Measurements from ENCODE around the gene ACP1.

The ACP1 gene

DNA sequence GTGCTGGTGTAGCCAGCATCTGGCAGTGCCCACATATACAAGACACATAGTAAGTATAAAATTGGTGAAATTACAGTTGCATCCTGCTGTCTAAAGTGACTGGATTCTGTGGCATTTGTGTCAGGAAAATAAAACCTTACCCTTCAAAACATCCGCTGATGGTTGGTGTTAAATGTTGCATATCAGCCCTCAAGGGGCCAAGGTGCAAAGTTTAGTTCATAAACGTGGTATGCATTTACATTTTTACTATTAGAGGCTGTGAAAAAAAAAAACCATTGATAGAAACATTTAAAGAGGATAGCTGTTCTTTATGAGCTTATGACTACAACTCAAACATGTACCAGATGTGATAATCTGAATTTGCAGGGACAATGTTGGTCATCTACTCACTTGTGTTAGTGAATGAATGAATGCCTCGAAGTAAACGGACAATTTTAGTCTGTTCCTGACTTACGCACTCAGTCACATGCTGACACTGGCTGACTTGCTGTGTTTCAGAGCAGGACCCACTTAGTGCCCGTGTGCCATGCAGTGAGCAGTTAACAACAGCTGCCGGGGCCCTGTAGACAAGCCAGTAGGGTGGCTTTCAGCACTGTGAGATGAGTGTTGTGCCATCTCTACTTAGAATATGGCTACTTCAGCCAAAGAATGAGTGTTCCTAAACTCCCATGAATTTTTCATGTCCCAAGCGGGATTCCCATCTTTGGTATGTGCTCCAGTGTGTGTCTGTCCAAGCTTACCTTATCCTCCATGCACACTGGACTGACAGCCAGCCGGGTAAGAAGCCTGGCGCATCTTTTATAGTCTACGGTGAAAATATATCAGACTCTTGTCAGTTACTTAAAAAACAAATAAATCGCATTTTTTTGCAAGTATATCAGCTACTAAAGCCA is 17.9 kb downstream of the ACP1 start:
- no peak for DNase-seq

DNA sequence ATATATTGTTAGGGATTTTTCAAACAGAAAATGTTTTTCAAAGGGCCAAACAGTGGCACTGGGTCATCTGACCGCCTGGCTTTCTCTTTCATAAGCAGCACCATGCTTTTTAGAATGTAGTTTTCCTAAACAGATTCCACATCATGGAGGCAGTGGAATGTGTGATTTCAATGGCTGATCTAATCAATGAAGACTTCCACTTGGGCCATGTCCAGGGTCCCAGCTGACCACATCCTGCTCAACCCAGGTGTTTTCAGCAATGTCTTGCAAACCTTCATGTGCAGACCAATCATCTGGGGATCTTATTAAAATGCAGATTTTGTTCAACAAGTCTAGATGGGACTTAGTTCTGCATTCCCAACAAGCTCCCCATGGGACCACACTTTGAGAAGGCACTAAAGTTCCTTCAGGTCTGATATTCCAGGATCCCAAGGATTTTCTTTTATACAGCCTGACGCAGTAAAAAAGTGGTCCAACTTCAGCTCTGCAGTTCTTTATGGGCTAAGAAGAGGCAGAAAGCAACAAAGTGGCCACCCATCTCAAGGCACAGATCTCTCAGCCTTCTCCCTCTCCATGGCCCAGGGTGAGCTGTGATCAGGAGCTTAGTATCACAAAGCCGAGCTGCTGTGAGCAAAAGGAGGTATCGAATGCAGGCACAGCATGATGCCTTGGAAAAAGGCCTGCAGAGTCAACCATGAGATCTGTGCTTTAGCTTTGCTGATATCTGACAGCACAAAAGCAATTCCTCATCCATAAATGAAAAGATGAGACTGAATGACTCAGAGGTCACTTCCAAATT is 19.4 kb downstream of the ACP1 start:
- DNase-seq = no peak

DNA sequence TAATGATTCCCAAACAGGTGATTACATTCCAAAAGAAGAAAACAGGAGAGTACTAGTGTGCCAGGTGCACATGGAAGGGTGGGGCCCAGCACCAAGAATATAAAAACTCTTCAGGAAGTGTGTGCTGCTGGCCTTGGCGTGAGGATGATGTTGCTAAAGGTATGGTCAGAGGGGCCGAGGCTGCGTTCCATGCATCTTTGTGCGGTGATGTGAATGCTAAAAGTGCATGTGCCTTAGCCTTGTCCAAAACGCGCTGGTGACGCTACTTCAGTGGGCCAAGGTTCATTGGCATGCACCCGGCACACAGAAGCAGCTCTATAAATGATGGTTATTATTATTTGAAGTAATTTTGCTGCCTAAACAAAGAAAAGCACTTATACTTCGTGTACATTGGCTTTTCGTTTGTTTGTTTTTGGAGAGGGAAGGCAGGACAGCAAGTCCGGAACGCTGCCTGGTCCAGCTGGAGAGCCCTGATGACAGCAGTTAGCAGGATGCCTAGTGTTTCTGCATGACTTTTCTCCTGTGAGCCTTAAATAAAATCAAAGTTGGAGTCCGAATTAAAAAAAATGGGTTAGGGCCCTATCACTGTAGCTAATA is 20.2 kb downstream of the ACP1 start:
- no peak for DNase-seq

DNA sequence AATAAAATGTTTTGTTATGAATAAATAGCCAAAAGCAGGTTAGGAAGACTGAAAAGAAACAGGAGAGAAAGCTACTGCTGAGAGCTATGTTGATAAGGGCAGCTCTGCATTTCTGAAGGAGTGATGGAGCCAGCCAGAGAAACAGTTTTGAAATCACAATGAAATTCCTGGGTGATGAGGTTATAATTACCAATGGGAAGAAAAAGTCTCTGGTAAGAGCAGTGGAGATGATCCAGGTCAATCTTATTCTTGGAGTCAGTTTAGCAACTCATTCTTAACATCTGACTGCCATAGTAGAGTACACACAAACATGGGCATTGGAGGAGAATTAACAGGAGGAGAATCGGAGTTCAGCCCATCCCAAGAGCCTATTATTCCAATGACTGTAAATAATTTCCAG is 20.8 kb downstream of the ACP1 start:
- DNase-seq = no peak

DNA sequence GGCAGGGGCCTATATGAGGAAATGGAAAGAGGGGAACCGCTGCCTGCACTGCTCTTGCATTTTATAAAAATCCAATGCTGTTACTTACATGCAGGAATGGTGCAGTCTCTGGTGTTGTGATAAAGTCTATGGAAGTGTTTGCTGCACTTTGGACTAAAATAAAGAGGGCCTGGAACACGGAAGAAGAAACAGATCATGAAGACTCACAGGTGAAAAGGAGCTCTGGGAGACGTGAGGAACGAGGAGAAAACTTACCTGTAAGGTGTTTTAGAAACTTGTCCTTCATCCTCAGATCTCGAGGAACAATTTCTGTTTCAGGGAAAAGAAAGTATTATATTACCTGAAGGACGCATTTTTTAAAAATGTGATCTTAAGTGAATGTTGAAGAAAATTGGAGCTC is 21.3 kb downstream of the ACP1 start:
- DNase-seq = no peak

DNA sequence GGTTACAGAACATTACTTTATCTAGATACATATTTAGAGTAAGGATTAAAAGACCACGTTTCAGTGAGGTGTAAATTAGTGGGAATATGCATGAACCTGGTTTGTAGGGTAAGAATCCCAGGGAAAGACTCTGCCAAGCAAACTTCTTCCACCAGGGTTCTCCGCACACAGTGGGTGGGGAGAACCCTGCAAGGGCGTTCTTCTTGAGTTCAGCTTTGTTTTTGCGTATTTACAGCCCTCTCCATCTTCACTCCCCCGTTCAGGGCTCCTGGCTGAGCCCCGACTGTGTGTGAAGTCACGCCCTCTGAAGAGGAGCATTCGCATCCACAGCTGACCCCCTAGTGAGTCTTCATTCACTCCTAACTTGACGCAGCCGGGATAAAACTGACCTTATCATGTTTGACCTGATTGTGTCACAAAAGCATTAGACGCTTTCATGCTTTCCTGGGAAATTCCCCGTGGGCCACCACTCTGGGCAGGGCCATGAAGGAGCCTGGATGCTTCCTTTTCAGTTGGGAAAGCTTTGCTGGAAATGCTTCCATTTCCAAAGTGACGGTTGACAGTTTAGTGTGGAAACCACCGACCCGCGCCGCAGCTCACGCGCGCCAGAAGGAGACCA is 22.1 kb downstream of the ACP1 start:
- no peak for DNase-seq

DNA sequence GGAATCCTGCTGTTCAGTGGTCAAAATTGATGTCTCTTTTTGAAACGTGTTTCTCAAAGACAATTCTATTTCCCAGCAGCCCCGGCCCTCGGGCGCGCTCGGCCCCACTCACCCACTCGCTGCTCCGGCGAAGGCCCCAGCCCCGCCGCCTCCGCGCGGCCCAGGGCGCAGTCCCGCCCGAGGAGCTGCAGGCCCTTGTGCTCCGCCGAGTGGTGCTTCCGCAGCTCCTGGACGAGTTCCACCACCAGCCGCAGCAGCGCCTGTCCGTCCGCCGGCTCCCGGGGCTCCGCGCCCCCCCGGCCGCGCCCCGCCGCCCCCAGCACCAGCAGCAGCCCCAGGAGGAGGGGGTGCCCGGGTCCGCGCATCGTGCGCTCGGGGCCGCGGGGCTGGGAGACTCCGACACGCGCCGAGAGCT is 22.7 kb downstream of the ACP1 start:
- DNase-seq = no peak

DNA sequence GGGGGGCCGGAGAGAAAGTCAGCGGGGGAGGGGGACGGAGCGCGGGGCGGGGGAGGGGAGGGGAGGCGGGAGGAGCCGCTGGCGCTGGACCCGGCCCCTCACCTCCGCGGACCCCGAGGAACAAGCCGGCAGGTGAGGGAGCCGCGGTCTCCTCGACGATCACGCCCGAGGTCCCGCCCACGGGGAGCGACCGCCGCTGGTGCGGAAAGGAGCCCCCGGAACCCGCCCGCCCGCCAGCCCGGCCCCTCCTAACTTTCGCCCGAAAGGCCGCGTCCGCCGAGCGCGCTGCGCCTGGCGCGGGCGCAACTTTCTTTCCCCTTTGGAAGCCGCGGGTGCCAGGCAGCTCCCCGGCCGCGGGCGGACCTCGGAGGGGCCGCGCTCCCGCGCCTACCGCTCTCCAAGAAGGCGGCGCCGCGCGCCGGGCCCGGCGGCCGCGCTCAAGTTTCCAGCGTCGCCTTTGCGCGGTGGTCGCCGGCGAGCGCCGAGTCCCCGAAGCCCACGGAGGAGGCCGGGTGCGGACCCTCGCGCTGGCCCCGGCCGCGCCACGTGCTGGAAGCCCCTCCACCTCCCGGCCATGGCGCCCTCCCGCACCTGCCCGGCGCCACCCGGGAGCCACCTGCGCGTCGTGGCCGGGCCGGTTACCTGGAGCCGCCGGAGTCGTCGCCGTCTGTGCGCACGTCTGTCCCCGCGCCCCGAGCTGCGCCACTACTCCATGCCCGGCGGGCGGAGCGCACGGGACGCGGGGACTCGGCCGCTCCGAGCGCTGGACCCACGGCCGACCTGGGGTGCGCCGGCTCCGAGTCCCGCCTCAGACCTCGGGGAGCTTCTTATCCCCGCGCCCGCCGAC is 23.4 kb downstream of the ACP1 start, which contains the start of gene ALKAL2:
Gene ALKAL2 (minus strand): TSS at position 181 of the 847 bp plus-strand sequence. CDS start 256 bp downstream, outside the sequence.
- DNase-seq = no peak

DNA sequence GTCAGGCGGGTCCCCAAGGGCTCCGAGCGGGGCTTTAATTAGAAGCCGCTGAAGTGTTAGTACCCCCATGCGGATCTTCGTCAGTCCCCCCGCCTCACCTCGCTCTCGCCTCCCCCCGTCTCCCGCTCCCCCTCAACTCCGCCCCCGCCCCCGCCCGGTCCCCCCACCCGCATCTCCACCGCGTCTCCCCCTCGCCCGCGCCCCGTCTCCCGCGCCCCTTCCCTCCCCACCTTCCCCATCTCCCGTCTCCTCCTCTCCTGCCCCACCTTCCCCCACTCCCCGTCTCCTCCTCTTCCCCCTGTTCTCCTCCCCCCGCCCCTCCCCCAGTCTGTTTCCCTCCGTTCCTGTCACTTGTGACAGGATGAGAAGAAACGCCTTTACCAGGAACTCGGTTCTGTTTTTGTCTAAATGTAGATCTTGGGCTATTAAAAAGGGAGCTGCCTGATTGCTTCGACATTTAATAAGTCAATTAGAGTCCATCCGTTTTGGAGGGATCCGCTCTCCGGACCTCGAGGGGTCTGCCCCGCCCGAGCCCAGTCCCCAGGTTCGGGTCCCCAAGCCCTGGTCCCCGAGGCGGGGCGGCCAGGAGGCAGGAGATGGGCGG is 24.1 kb downstream of the ACP1 start:
- DNase-seq = no peak

DNA sequence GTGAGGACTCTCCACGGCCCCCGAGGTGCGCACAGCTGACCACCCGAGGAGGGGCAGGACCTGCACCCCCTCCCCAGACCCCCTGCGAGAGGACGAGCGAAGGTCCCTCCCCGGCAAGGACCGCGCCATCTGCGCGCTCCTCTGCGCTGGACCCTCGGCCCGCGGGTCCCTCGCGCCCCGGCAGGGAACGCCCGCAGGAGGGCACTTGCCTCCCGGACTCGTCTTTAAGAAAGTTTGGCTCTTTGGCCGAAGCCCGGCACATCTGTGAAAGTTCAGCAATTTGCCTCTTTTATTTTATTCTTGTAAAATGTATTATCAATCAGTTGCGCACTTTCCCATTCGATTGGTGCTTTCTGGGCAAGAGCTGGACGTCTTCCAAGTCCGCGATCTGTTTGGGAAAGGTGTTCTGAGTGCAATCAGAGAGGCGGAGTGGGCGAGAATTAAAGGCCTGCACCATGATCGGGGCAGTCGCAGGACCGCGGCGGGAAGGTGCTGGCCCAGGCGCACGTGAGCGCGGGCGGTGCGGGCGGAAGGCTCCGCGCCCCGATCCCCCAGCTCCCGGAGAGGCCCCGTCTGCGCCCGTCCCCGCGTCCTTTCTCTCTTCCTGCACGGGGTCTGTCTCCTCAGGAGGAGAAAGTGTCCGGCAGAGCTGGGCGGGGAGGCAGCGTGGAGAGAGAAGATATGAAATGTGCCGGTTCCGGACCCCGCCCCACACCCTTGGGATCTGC is 24.8 kb downstream of the ACP1 start:
- DNase-seq = no peak

DNA sequence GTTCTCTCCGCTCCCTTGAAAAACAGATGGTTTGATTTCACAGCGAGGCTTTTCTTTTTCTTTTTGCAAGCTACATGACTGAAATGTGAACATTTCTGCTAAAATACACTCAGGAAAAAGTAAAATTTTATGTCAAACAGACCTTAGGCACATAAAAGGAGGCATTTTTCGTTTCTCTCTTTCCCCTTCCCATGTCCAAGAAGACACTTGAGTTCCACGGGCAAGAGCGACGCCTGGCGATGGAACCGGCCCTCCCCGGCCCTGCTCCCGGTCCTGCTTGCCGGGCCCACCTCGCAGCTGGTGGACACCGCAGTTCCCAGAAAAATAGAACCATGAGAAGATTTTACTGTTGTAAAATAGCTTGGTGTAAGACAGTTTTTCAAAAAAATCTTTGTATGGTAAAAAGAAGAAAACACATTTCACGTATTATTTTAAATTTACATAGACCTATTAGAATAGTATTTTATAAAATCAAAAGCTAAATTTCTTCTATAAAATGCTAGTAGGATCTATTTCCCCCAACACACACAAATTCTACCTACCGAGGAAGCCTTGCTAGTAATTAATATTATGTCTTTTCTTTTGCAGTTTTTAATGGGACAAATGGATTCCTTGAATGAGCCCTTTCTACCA is 25.5 kb downstream of the ACP1 start:
- DNase-seq = no peak

DNA sequence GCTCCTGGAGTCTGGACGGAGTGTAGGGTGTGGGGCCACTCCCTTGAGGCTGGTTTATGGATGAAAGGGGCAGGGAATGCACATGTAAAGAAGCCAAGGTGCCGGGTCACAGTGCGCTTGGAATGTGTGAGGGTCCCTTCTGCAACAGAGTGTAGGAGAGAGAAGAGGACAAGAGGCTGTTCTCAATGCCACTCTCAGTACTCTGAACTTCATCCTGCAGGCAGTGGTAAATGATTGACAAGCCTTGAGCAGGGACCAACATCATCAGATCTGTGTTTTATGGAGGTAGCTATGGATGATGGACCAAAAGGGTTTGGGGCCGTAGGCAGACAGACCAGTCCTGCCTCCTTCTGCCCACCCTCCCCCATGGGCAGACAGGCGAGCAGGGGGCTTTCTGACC is 30.3 kb downstream of the ACP1 start:
- DNase-seq = no peak

DNA sequence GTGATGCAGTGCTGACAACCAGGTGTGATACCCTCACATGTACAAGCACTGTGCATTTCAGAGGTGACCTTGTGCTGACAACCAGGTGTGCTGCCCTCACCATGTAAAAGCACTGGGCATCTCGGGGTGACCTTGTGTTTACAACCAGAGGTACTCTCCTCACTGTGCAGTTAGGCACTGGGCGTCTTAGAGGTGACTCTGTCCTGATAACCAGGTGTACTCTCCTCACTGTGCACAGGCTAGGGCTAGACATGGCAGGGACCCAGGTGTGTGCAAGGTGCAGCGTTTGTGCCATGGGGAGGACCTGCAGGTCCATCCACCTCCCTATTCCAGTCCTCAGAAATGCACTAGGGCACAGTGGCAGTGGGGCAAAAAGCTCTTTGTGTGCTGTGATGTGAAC is 31.6 kb downstream of the ACP1 start:
- DNase-seq = no peak

DNA sequence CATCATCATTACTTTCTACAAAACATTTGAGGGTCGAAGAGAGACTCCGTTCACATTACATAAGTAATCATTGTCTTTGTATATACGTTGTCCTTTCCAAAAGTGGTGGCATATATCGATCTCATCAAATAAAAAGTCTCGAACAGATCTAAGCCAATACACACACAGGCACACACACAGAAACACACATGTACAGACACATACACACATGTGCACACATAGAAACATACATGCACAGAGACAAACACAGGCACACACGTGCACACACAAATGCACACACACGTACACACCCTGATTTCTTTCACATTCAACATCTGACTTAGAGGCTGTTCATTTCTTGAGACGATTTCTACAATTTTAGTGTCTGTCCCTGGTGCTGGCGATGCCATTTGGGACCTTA is 40.6 kb downstream of the ACP1 start:
- no peak for DNase-seq

DNA sequence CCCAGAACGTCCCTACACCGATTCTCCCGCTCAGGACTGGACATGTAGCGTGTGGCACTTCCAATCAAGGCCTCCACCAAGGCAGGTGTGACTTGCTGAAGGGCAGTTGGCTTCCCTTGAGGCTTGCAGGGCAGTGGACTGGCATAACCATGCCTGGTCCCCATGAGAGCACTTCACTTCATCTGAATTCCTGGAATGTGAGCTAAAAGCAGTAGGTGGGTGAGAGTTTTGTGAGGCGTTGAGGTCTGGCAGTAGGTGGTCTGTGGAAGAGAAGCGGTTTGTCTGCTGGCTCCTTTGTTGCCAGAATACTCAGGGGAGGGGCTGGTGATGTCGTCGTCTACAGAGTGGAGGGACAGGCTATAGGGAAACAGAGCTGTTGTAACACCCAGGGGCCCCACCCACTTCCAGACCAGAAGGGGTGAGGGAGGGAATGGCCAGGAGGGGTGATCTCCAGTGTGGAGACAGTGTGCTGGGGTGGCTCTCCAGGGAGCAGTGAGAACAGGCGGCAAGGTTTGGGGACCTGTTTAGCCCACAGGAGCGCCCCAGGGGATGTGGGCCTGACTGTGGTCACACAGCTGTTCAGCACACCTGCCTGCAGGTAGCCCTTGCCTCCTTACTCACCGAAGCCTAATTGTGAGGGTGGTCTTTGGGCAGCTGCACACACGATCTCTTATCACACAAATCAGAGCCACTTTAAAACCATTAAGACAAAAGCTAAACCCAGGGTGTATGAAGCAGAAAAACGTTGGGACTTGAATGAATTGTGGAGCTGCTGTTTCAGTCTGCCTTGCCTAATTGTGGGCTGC is 44.6 kb downstream of the ACP1 start:
- no peak for DNase-seq

DNA sequence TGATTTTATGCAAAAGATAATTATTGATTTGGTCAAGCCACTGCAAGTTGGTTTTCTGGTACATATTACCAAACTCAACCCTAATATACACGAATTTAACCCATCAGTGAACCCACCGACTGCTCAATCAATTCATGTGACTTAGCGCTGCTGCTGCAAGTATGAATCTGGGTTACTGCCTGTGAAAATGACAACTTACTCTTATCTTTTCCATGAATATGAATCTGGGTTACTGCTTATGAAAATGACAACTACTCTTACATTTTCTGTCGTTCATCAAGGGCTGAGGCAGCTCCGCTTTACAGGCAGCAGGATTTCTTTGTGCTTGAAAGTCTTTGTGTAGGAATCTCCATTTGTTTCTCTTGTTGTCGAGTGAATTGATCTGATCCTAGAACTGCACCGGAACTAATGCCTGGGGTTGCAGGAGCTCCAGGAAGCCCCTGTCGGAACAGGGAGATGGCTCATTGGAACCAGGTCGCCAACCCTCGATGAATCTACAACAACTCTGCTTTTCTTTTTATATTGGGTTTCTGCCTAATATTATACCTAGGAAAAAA is 45.3 kb downstream of the ACP1 start:
- no peak for DNase-seq

DNA sequence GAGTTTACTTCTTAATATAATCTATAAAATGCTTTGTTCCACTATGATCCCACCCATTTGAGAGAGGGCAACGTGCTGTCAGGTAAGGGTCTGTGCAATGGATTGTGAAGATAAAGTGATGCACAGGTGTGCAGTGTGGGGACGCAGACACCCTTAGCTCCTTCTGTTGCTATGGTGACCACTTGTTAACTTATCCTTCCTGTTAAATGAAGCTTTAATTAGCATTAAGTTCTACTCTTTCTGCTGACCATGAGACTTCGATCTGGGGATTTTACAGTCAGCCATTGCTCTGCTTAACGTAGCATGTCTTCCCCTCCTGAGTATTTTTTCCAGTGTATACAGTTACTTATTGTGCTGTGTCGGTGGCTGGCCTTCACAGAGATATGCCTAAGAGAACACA is 46.2 kb downstream of the ACP1 start:
- no peak for DNase-seq

DNA sequence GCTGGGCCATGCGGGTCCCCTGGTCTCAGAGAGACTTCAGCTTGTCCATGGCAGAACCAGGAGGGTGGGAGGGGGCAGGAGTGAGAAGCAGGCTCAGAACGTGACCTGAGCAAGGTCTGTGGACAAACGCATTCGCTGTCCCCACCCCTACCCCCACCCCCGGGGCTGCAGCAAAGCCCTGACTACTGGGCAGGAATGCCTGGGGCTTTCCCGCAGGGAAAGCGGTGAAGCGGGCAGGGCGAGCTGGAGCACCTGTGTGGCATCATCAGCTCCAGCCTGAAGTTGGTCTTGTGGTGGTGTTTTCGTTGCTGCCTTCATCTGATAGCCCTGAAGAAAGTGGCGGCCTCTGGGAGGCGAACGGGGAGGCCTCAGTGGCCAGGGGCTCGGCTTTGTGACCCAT is 49.2 kb downstream of the ACP1 start:
- no peak for DNase-seq

Data from NCI-H2029 treated with DMSO at 0.1 percent for 48 hours (cell line).